HG02840 (cell line): ENCODE data around the gene MOB3A.
"Not testable (repeated sequence)": the region's sequence is repeated elsewhere in the genome, so short reads cannot be mapped to it uniquely, and the experiment has no call there.

Experiments used
- ATAC-seq: cut with Tn5 transposase; IDR thresholded peaks from one replicate; pipeline ENCODE4 v1.9.1; 2021; ENCODE audit warnings: mild to moderate bottlenecking, moderate library complexity, moderate number of reproducible peaks; ENCODE audit not compliant: unreplicated experiment, low FRiP score

The MOB3A gene

DNA sequence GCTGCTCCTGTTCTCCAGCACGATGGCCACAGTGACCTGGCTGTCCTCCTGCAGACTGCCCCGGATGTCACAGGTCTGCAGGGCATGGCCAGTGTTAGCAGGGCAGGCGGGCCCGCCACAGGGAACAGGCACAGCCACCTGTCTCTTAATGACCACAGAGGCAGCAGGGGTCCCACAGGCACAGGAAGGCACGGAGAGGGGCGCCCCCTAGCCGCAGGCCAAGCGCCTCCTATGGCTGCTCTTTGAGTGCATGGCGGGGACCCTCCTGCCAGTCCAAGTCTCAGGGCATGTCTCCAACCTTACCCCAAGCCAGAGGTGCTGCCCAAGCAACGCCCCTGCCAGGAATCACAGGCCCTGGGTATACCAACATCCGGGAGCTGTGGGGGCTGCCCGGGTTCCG, 14.7 kb upstream of the MOB3A start:
- no peak for ATAC-seq

- ATAC-seq, result no peak
Measured at GRCh38 chr19:2109046-2109864, 13.1 kb upstream of the MOB3A start.

- no peak for ATAC-seq
Measured at GRCh38 chr19:2108251-2109016, 12.3 kb upstream of the MOB3A start.

DNA sequence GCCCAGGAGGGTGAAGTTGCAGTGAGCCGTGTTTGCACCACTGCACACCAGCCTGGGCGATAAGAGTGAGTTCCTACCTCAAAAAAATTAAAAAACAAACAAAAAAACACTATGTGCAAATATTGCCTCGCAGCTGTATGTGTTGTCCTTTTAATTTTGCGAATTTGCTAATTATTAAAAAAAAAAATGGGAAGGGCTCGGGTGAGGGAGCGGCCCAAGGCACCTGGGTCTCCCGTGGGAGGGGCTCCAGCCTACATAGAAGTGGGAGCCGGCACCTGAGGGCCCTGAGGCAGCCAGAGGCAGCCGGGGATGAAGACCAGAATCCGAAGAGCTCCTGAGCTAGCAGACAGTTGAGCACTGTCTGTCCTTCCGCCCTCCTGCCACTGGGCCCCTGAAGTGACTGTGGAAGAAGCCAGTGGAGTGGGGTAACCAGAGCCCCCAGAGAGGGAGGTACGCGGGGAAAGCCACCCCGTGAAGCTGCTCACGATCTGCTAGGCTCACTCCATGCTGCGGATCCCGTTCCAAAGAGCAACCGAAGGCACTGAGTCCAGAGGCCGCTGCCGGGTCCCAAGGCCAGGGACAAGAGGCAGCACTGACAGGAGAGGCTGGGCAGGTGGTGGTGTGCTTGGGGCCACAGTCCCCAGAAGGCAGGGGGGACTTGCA, 7.0 kb upstream of the MOB3A start:
- ATAC-seq, result no peak

DNA sequence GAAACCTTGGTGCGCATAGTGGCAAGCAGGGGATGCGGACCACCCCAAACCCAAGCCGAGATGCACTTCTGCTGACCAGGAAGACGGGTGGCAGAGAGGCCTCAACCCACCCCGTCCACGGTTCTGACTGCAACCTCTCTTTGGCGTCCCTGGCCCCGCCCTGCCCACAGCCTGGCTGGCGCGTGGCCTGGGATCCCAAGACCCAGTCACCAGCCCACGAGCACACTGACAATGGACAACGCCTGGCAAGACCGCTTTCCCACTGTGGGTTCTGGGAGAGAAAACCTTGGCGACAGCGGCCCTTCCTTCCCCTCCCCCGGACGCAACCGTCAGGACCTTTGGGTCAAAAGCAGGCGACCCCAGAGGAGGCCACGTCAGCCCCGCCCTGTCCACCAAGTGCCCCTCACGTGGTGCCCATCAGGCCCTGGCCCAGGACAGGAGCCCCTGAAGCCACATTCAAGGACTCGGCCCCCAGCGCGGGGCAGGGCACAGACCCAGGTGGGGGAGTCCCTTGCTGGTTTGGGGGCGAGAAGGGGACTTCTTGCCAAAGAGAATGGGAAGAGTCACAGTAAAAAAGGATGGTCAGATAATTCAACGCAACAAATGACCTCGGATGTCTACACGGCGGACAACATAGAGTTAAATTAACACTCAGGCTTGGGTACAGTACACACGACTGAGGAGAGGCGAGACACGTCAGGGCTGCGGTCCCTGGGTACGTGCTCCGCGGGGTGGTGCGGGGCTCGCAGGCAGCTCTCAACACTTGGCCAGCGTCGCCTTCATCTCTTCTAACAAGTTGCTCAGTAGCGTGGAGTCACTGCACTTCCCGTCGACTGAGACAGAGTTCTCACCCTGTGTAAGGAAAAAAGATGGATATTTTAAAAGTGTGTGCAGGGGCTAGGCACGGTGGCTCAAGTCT, 5.5 kb upstream of the MOB3A start:
- no peak for ATAC-seq

DNA sequence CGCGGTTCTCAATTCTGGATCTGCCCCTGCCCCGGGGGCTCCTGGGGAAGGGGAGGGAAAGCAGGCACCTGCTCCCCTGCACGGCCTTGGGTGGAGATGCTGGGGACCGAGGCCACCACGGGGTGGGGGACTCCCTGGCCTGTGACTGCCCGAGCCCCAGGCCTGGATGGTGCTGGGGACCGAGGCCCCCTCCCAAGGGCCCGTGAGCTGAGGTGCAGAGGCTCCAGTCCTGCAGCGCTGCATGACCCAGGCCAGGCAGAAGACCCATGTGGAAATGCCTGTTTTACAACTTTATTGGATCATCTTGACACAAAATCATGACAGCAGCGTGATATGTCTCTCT, 4.6 kb upstream of the MOB3A start:
- no peak for ATAC-seq

GRCh38 chr19:2099937-2100718, 4.0 kb upstream of the MOB3A start:
- ATAC-seq, result no peak

GRCh38 chr19:2099054-2099501, 3.0 kb upstream of the MOB3A start:
- no peak for ATAC-seq

DNA sequence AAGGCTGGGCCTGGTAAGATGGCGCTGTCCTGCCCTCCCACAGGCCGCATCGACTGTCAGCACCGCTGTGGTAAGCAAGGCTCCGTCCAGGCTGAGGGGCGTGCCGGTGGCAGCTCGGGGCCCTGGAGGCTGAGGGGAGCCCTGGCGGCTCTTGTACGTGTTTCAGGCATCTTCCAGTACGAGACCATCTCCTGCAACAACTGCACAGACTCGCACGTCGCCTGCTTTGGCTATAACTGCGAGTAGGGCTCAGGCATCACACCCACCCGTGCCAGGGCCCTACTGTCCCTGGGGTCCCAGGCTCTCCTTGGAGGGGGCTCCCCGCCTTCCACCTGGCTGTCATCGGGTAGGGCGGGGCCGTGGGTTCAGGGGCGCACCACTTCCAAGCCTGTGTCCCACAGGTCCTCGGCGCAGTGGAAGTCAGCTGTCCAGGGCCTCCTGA, 1.8 kb upstream of the MOB3A start:
- ATAC-seq, result no peak

GRCh38 chr19:2097203-2097885, 1.2 kb upstream of the MOB3A start:
- ATAC-seq, result no peak

- peak; percentile 56 for ATAC-seq
Measured at GRCh38 chr19:2096480-2097202, 515 bp upstream of the MOB3A start, which contains the start of gene IZUMO4. IZUMO4 (plus strand) TSS chr19:2096915; CDS start chr19:2096946, 31 bp downstream.

DNA sequence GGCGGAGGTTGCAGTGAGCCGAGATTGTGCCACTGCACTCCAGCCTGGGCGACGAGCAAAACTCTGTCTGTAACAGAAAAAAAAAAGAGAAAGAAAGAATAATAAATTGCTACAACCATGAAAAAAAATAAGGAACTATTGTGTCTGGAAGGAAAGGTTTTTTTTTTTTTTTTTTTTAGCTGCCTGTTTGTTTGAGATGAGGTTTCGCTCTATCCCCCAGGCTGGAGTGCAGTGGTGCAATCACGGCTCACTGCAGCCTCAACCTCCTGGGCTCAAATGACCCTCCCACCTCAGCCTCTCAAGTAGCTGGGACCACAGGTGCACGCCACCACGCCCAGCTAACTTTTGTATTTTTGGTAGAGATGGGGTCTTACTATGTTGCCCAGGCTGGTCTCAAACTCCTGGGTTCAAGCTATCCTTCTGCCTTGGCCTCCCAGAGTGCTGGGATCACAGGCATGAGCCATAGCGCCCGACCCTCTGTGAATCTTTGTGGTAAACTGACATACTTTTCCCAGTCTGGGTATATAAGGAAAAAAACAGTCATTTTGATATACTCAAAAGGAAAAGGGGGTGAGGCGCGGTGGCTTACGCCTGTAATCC, 4.1 kb downstream of the MOB3A start:
- ATAC-seq, result not testable (repeated sequence)

GRCh38 chr19:2089727-2090053, 6.4 kb downstream of the MOB3A start:
- ATAC-seq, result peak; percentile 3

DNA sequence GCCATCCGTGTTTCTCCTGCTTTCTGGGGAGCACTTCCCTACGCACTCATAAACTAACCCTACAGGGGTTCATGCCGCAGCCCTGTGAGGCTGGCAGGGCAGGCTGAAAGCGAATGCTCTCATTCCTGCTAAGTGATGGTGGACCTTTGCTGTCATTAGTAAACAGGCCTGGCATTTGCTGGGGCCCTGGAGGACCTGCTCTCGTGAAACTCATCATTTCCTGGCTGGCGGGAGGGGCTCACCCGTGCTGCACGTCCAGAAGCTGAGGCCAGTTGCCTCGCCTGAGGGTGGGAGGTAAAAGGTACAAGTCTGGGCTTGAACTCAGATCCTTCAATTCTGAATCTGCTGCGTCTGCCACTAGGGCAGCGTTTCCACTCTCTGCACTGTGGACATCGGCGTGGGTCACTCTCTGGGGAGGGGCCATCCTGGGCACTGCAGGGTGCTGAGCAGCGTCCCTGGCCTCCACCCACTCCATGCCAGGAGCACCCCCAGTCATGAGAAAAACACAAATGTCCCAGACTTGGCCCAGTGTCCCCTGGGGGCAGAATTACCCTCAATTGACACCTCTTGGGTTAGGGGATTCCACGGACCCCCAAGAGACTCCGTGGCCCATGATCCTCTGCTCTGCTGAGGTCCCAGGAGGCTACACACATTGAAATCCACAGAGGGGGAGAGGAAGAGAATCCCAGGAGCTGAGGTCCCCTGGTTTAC, 7.0 kb downstream of the MOB3A start:
- no peak for ATAC-seq

GRCh38 chr19:2087621-2088100, 8.5 kb downstream of the MOB3A start:
- no peak for ATAC-seq

- ATAC-seq, result not testable (repeated sequence)
Measured at GRCh38 chr19:2086695-2087620, 9.2 kb downstream of the MOB3A start.
